ENCODE measurements around the gene SHOX.
"Not testable (repeated sequence)": the region's sequence is repeated elsewhere in the genome, so short reads cannot be mapped to it uniquely, and the experiment has no call there.

Gene SHOX

GRCh38 chrX:630612-631496, at the start of gene SHOX:
TSS of gene SHOX (plus strand) at chrX:630791. CDS start at chrX:630898, 107 bp downstream.
- DNase-seq (ENCODE audit: low read depth in 2 of 2), result no peak

- DNase-seq (ENCODE audit: low read depth in 2 of 2), result no peak
Observed at GRCh38 chrX:581066-581465, 49.5 kb upstream of the SHOX start.

GRCh38 chrX:581720-582298, 48.8 kb upstream of the SHOX start:
- DNase-seq (ENCODE audit: low read depth in 2 of 2), result no peak

GRCh38 chrX:584572-584971, 46.0 kb upstream of the SHOX start:
- DNase-seq (ENCODE audit: low read depth in 2 of 2), result no peak

- DNase-seq (ENCODE audit: low read depth in 2 of 2), result no peak
Observed at GRCh38 chrX:585115-585808, 45.3 kb upstream of the SHOX start.

- DNase-seq (ENCODE audit: low read depth in 2 of 2), result no peak
Observed at GRCh38 chrX:586351-586750, 44.2 kb upstream of the SHOX start.

- DNase-seq (ENCODE audit: low read depth in 2 of 2), result not testable (repeated sequence)
Observed at GRCh38 chrX:589261-589660, 41.3 kb upstream of the SHOX start.

GRCh38 chrX:590693-591404, 39.7 kb upstream of the SHOX start:
- no peak for DNase-seq (ENCODE audit: low read depth in 2 of 2)

GRCh38 chrX:599837-600715, 30.5 kb upstream of the SHOX start:
- no peak for DNase-seq (ENCODE audit: low read depth in 2 of 2)

- DNase-seq (ENCODE audit: low read depth in 2 of 2), result not testable (repeated sequence)
Observed at GRCh38 chrX:603029-603428, 27.6 kb upstream of the SHOX start.

GRCh38 chrX:604616-605015, 26.0 kb upstream of the SHOX start:
- not testable (repeated sequence) for DNase-seq (ENCODE audit: low read depth in 2 of 2)

- not testable (repeated sequence) for DNase-seq (ENCODE audit: low read depth in 2 of 2)
Observed at GRCh38 chrX:608088-608487, 22.5 kb upstream of the SHOX start.

- no peak for DNase-seq (ENCODE audit: low read depth in 2 of 2)
Observed at GRCh38 chrX:614136-614535, 16.5 kb upstream of the SHOX start.

- DNase-seq (ENCODE audit: low read depth in 2 of 2), result no peak
Observed at GRCh38 chrX:617401-617800, 13.2 kb upstream of the SHOX start.

- no peak for DNase-seq (ENCODE audit: low read depth in 2 of 2)
Observed at GRCh38 chrX:617891-618290, 12.7 kb upstream of the SHOX start.

GRCh38 chrX:618304-618703, 12.3 kb upstream of the SHOX start:
- not testable (repeated sequence) for DNase-seq (ENCODE audit: low read depth in 2 of 2)

GRCh38 chrX:618761-619450, 11.7 kb upstream of the SHOX start:
- no peak for DNase-seq (ENCODE audit: low read depth in 2 of 2)

GRCh38 chrX:619451-619811, 11.2 kb upstream of the SHOX start:
- DNase-seq (ENCODE audit: low read depth in 2 of 2), result no peak

GRCh38 chrX:619812-620531, 10.6 kb upstream of the SHOX start:
- no peak for DNase-seq (ENCODE audit: low read depth in 2 of 2)

Data from stimulated activated CD4-positive, alpha-beta T cell treated with anti-CD3 and anti-CD28 coated beads, Interleukin-1b, Interleukin-23, amount 100 ng/mL, for 4 hours (primary cell).